ENCODE results near the gene ACAD8. TPM values are rescaled to one million over a fixed set of nuclear protein-coding genes. Genes with fewer than 3 reads are reported as not detected.
A peak's percentile ranks its signal among the peaks of the same experiment; 100 is the strongest.

The ACAD8 gene
- total RNA-seq, 1 donor from 2014 or later: 48.0 TPM

GRCh38 chr11:134215836-134216235 lies 37.5 kb upstream of the ACAD8 start:
- Mint-ChIP-seq H3K27me3 (ENCODE audit: unreplicated experiment) (no peaks in the 10 kb centered on the region), H3K27ac (ENCODE audit: unreplicated experiment) (no peak overlapping the region), H3K4me1 (ENCODE audit: low read depth, unreplicated experiment) (no peaks in the 10 kb centered on the region), H3K36me3 (ENCODE audit: unreplicated experiment) (no peaks in the 10 kb centered on the region), H3K4me3 (ENCODE audit: unreplicated experiment) (no peak overlapping the region), H3K9me3 (ENCODE audit: unreplicated experiment) (no peaks in the 10 kb centered on the region)
- TF ChIP-seq CTCF (IDR thresholded peaks at IDR 0.05; ENCODE audit: partially characterized antibody, unreplicated experiment): no peak
- DNase-seq: no peak

GRCh38 chr11:134216816-134217215 lies 36.6 kb upstream of the ACAD8 start:
- no peaks in the 10 kb centered on the region for H3K27me3 Mint-ChIP-seq (ENCODE audit: unreplicated experiment)
- H3K4me1 Mint-ChIP-seq (ENCODE audit: low read depth, unreplicated experiment): no peaks in the 10 kb centered on the region
- H3K4me3 Mint-ChIP-seq (ENCODE audit: unreplicated experiment): no peak overlapping the region
- no peak overlapping the region for H3K27ac Mint-ChIP-seq (ENCODE audit: unreplicated experiment)
- H3K9me3 Mint-ChIP-seq (ENCODE audit: unreplicated experiment): no peaks in the 10 kb centered on the region
- DNase-seq: no peak
- H3K36me3 Mint-ChIP-seq (ENCODE audit: unreplicated experiment): no peaks in the 10 kb centered on the region
- no peak for TF ChIP-seq CTCF (IDR thresholded peaks at IDR 0.05; ENCODE audit: partially characterized antibody, unreplicated experiment)

- Mint-ChIP-seq H3K4me1 (ENCODE audit: low read depth, unreplicated experiment) (peaks cover 23% of the 10 kb centered on the region), H3K27me3 (ENCODE audit: unreplicated experiment) (peaks cover 13% of the 10 kb centered on the region), H3K9me3 (ENCODE audit: unreplicated experiment) (peaks cover 14% of the 10 kb centered on the region), H3K36me3 (ENCODE audit: unreplicated experiment) (peaks cover 5% of the 10 kb centered on the region), H3K4me3 (ENCODE audit: unreplicated experiment) (peak overlapping the region; percentile 96), H3K27ac (ENCODE audit: unreplicated experiment) (peak overlapping the region; percentile 69)
- no peak for DNase-seq
- TF ChIP-seq CTCF (IDR thresholded peaks at IDR 0.05; ENCODE audit: partially characterized antibody, unreplicated experiment): no peak
Observed at GRCh38 chr11:134223121-134223520, 30.2 kb upstream of the ACAD8 start.

GRCh38 chr11:134223836-134224709 lies 29.3 kb upstream of the ACAD8 start, which contains the start of the genes NCAPD3 and VPS26B:
NCAPD3 (minus strand) TSS chr11:134223967; CDS start chr11:134223926, 41 bp downstream.
VPS26B (plus strand) TSS chr11:134224671; CDS start chr11:134225123, 452 bp downstream.
- peaks cover 14% of the 10 kb centered on the region for H3K9me3 Mint-ChIP-seq (ENCODE audit: unreplicated experiment)
- H3K4me3 Mint-ChIP-seq (ENCODE audit: unreplicated experiment): peak within 1 kb of the TSS; percentile 97
- H3K27me3 Mint-ChIP-seq (ENCODE audit: unreplicated experiment): peaks cover 13% of the 10 kb centered on the region
- H3K36me3 Mint-ChIP-seq (ENCODE audit: unreplicated experiment): peaks cover 5% of the 10 kb centered on the region
- no peak for TF ChIP-seq CTCF (IDR thresholded peaks at IDR 0.05; ENCODE audit: partially characterized antibody, unreplicated experiment)
- peak; percentile 98 for DNase-seq
- H3K27ac Mint-ChIP-seq (ENCODE audit: unreplicated experiment): peak within 1 kb of the TSS; percentile 89
- peaks cover 25% of the 10 kb centered on the region for H3K4me1 Mint-ChIP-seq (ENCODE audit: low read depth, unreplicated experiment)

Measured in glutamatergic neuron (in vitro differentiated cells).